Fibroblast of lung (primary cell): ENCODE data around the gene SLC35F4. TPM values are rescaled to one million over a fixed set of nuclear protein-coding genes. Genes with fewer than 3 reads are reported as not detected.

ENCODE experiments used
- DNase-seq, 2 donors: peaks; one replicate each; pipeline versions ENCODE4 v3.0.0 to v3.0.0-alpha.2; 2010; ENCODE audit warnings: low read depth in 2 of 2
- H2AFZ ChIP-seq: 2 replicates; pipeline ENCODE4 v1.5.1; 2012; ENCODE audit warnings: low read length, control low read depth, inconsistent platforms
- H3K27ac ChIP-seq: 2 replicates; pipeline ENCODE4 v1.5.1; 2011; ENCODE audit warnings: low read length, control low read depth; ENCODE audit not compliant: insufficient read depth
- H3K27me3 ChIP-seq: 2 replicates; pipeline ENCODE4 v1.5.1; 2011; ENCODE audit warnings: mild to moderate bottlenecking, low read length; ENCODE audit not compliant: control insufficient read depth, insufficient read depth
- H3K36me3 ChIP-seq: 2 replicates; pipeline ENCODE4 v1.5.1; 2011; ENCODE audit warnings: low read length; ENCODE audit not compliant: control insufficient read depth, insufficient read depth
- H3K4me1 ChIP-seq: 2 replicates; pipeline ENCODE4 v1.5.1; 2011; ENCODE audit warnings: low read length; ENCODE audit not compliant: control insufficient read depth, insufficient read depth; ENCODE audit errors: extremely low read depth
- H3K4me2 ChIP-seq: 2 replicates; pipeline ENCODE4 v1.5.1; 2011; ENCODE audit warnings: low read length, control low read depth; ENCODE audit not compliant: insufficient read depth; ENCODE audit errors: extremely low read depth
- H3K4me3 ChIP-seq, 4 experiments: fragments of 200-600 bp in 1 of 4; sonication (generic) in 1 of 4; replicated peaks in 1 of 4; 2 replicates each; pipeline ENCODE4 v1.5.1; 2011 to 2016; ENCODE audit warnings: low read length in 4 of 4, low read depth in 3 of 4, mild to moderate bottlenecking in 3 of 4, control low read depth in 2 of 4, inconsistent platforms in 1 of 4, mixed read lengths in 1 of 4; ENCODE audit not compliant: insufficient read depth in 1 of 4; ENCODE audit errors: control extremely low read depth in 1 of 4
- H3K79me2 ChIP-seq: 2 replicates; pipeline ENCODE4 v1.5.1; 2012; ENCODE audit warnings: mild to moderate bottlenecking, low read length, inconsistent platforms; ENCODE audit not compliant: control insufficient read depth, insufficient read depth
- H3K9ac ChIP-seq: 2 replicates; pipeline ENCODE4 v1.5.1; 2011; ENCODE audit warnings: mild to moderate bottlenecking, low read length, control low read depth; ENCODE audit not compliant: insufficient read depth
- H3K9me3 ChIP-seq: 2 replicates; pipeline ENCODE4 v1.5.1; 2012; ENCODE audit warnings: low read depth, low read length; ENCODE audit not compliant: control insufficient read depth, insufficient read depth
- H4K20me1 ChIP-seq: 2 replicates; pipeline ENCODE4 v1.5.1; 2011; ENCODE audit warnings: low read length; ENCODE audit not compliant: control insufficient read depth, insufficient read depth; ENCODE audit errors: extremely low read depth
- CTCF ChIP-seq, 2 donors: IDR thresholded peaks in 1 of 2; conservative IDR thresholded peaks in 1 of 2; 1 replicate in 1 of 2; 2 replicates in 1 of 2; pipeline ENCODE4 v1.5.1; 2011 to 2012; ENCODE audit warnings: low read length in 2 of 2, control low read depth in 1 of 2, inconsistent platforms in 1 of 2, low read depth in 1 of 2, mild to moderate bottlenecking in 1 of 2
- EZH2 ChIP-seq: IDR thresholded peaks from 2 replicates; pipeline ENCODE4 v1.5.1; 2012; ENCODE audit warnings: low read length, control low read depth, mild to moderate bottlenecking; ENCODE audit errors: missing control alignments
- polyA plus RNA-seq, 2 donors: library from polyadenylated mRNA; depleted of rRNA in 1 of 2; stranded (reverse) in 1 of 2; unstranded in 1 of 2; fragments of >200 nt; gene quantifications; 2 replicates each; pipeline ENCODE4 v1.2.1, GENCODE V29; 2011 to 2012; ENCODE audit warnings: missing spikeins in 1 of 2
- total RNA-seq: library from RNA; depleted of rRNA; stranded (reverse); fragments of >200 nt; gene quantifications from 2 replicates; pipeline ENCODE4 v1.2.1, GENCODE V29; 2014

Gene SLC35F4
- total and polyA plus RNA-seq, 2 donors (not counting 1 experiment from before 2014, with no cell fraction given) = not detected

- H3K4me1 ChIP-seq = no peaks in the 10 kb centered on the region
- no peak for DNase-seq
- H4K20me1 ChIP-seq = no peaks in the 10 kb centered on the region
- no peak overlapping the region for H2AFZ ChIP-seq
- H3K36me3 ChIP-seq = no peaks in the 10 kb centered on the region
- no peak overlapping the region for H3K4me3 ChIP-seq
- no peaks in the 10 kb centered on the region for H3K27me3 ChIP-seq
- no peak overlapping the region for H3K27ac ChIP-seq
- no peak overlapping the region for H3K4me2 ChIP-seq
- H3K9me3 ChIP-seq = no peaks in the 10 kb centered on the region
- no peak overlapping the region for H3K9ac ChIP-seq
- H3K79me2 ChIP-seq = no peaks in the 10 kb centered on the region
- TF ChIP-seq CTCF (conservative IDR thresholded peaks at IDR 0.05 in 1 of 2, IDR thresholded peaks at IDR 0.05 in 1 of 2; ENCODE audit: low read depth in 1 of 2, low read length in 2 of 2) (no peak), EZH2 (no peak)
Observed at GRCh38 chr14:57785058-57785457, 80.8 kb downstream of the SLC35F4 start.

GRCh38 chr14:57771801-57772200 lies 94.1 kb downstream of the SLC35F4 start:
- Histone ChIP-seq H3K27me3 (no peaks in the 10 kb centered on the region), H2AFZ (no peak overlapping the region), H3K4me3 (no peak overlapping the region), H4K20me1 (no peaks in the 10 kb centered on the region), H3K36me3 (no peaks in the 10 kb centered on the region), H3K79me2 (no peaks in the 10 kb centered on the region), H3K27ac (no peak overlapping the region), H3K9ac (no peak overlapping the region), H3K4me1 (no peaks in the 10 kb centered on the region), H3K4me2 (no peak overlapping the region), H3K9me3 (no peaks in the 10 kb centered on the region)
- TF ChIP-seq EZH2 (no peak), CTCF (conservative IDR thresholded peaks at IDR 0.05 in 1 of 2, IDR thresholded peaks at IDR 0.05 in 1 of 2; ENCODE audit: low read depth in 1 of 2, low read length in 2 of 2) (no peak)
- DNase-seq = no peak

- DNase-seq = no peak
- no peak overlapping the region for H3K9ac ChIP-seq
Observed at GRCh38 chr14:57769863-57770523, 95.9 kb downstream of the SLC35F4 start.

More at GRCh38 chr14:57769863-57770523, 95.9 kb downstream of the SLC35F4 start:
- Histone ChIP-seq H3K4me2 (no peak overlapping the region), H3K9me3 (no peaks in the 10 kb centered on the region), H3K27ac (no peak overlapping the region), H3K4me3 (no peak overlapping the region), H3K4me1 (no peaks in the 10 kb centered on the region), H3K27me3 (no peaks in the 10 kb centered on the region), H3K36me3 (no peaks in the 10 kb centered on the region), H2AFZ (no peak overlapping the region), H4K20me1 (no peaks in the 10 kb centered on the region), H3K79me2 (no peaks in the 10 kb centered on the region)
- TF ChIP-seq CTCF (conservative IDR thresholded peaks at IDR 0.05 in 1 of 2, IDR thresholded peaks at IDR 0.05 in 1 of 2; ENCODE audit: low read depth in 1 of 2, low read length in 2 of 2) (no peak), EZH2 (no peak)
